GM23338 (cell line): Measurements from ENCODE around the gene HSDL2. TPM values are rescaled to one million over a fixed set of nuclear protein-coding genes. Genes with fewer than 3 reads are reported as not detected.

ENCODE experiments used
- ATAC-seq: fragments of 200-7000 bp; cut with Tn5 transposase; 3 replicates; pipeline ENCODE4 v1.9.1; 2020
- DNase-seq: peaks from one replicate; pipeline ENCODE4 v3.0.0-alpha.2; 2015; ENCODE audit warnings: low spot score
- H2AFZ ChIP-seq: fragments of 200-600 bp; sonication (generic); 2 replicates; pipeline ENCODE4 v1.8.0; 2016; ENCODE audit warnings: antibody characterized with exemption, mild to moderate bottlenecking, moderate library complexity
- H3F3A ChIP-seq: fragments of 200-600 bp; sonication (generic); replicated peaks from 2 replicates; pipeline ENCODE4 v1.8.0; 2017; ENCODE audit warnings: antibody characterized with exemption, mixed run types, low read depth
- H3K27ac ChIP-seq: fragments of 200-600 bp; sonication (generic); 2 replicates; pipeline ENCODE4 v1.6.1; 2016; ENCODE audit warnings: low read depth
- H3K27me3 ChIP-seq: fragments of 200-600 bp; sonication (generic); 2 replicates; pipeline ENCODE4 v1.8.0; 2016; ENCODE audit warnings: mild to moderate bottlenecking, mixed run types, moderate library complexity; ENCODE audit not compliant: insufficient read depth
- H3K36me3 ChIP-seq: fragments of 200-600 bp; sonication (generic); 2 replicates; pipeline ENCODE4 v1.8.0; 2016; ENCODE audit warnings: mild to moderate bottlenecking; ENCODE audit not compliant: insufficient read depth
- H3K4me1 ChIP-seq: fragments of 200-600 bp; sonication (generic); 2 replicates; pipeline ENCODE4 v1.8.0; 2016; ENCODE audit warnings: mild to moderate bottlenecking, moderate library complexity; ENCODE audit not compliant: insufficient read depth
- H3K4me2 ChIP-seq: fragments of 200-600 bp; sonication (generic); 2 replicates; pipeline ENCODE4 v1.7.1; 2017; ENCODE audit warnings: mixed run types
- H3K4me3 ChIP-seq: fragments of 200-600 bp; sonication (generic); 2 replicates; pipeline ENCODE4 v1.6.1; 2016; ENCODE audit warnings: mixed run types
- H3K79me2 ChIP-seq: fragments of 200-600 bp; sonication (generic); replicated peaks from 2 replicates; pipeline ENCODE4 v1.8.0; 2017; ENCODE audit warnings: mild to moderate bottlenecking; ENCODE audit not compliant: insufficient read depth
- H3K9me2 ChIP-seq: fragments of 200-600 bp; sonication (generic); 2 replicates; pipeline ENCODE4 v1.8.0; 2017; ENCODE audit not compliant: insufficient read depth
- H4K20me1 ChIP-seq: fragments of 200-600 bp; sonication (generic); replicated peaks from 2 replicates; pipeline ENCODE4 v1.8.0; 2017; ENCODE audit warnings: mild to moderate bottlenecking; ENCODE audit not compliant: insufficient read depth
- H3K27ac Mint-ChIP-seq: 2 replicates; pipeline ENCODE4 v1.8.0; 2020; ENCODE audit warnings: inconsistent platforms, mild to moderate bottlenecking, moderate library complexity, mixed read lengths
- H3K27me3 Mint-ChIP-seq: 3 replicates; pipeline ENCODE4 v1.8.0; 2022; ENCODE audit warnings: low read depth, mild to moderate bottlenecking, moderate library complexity, mixed read lengths, inconsistent platforms; ENCODE audit not compliant: insufficient read depth, poor library complexity
- H3K36me3 Mint-ChIP-seq: 3 replicates; pipeline ENCODE4 v1.8.0; 2021; ENCODE audit warnings: low read depth, mild to moderate bottlenecking, inconsistent platforms, moderate library complexity, mixed read lengths
- H3K4me1 Mint-ChIP-seq: 3 replicates; pipeline ENCODE4 v1.8.0; 2020; ENCODE audit warnings: mild to moderate bottlenecking, inconsistent platforms, mixed read lengths
- H3K4me3 Mint-ChIP-seq: 3 replicates; pipeline ENCODE4 v1.8.0; 2021; ENCODE audit warnings: moderate library complexity, mild to moderate bottlenecking, inconsistent platforms, mixed read lengths
- H3K9me3 Mint-ChIP-seq: 3 replicates; pipeline ENCODE4 v1.8.0; 2020; ENCODE audit warnings: moderate library complexity, mild to moderate bottlenecking, inconsistent platforms, mixed read lengths
- NANOG ChIP-seq: IDR thresholded peaks from 2 replicates; pipeline ENCODE4 v1.6.1; 2016; ENCODE audit warnings: antibody characterized with exemption, borderline replicate concordance
- REST ChIP-seq: IDR thresholded peaks from one replicate; pipeline ENCODE4 v1.6.1; 2018; ENCODE audit warnings: antibody characterized with exemption; ENCODE audit not compliant: unreplicated experiment
- STAT1 ChIP-seq: IDR thresholded peaks from one replicate; pipeline ENCODE4 v1.6.1; 2016; ENCODE audit warnings: antibody characterized with exemption; ENCODE audit not compliant: unreplicated experiment
- polyA plus RNA-seq: library from polyadenylated mRNA; unstranded; fragments of >200 nt; fragmentation: Nextera tagmentation; extraction: Ambion mirVana; gene quantifications from 2 replicates; pipeline ENCODE4 v1.2.1, GENCODE V29; 2016
- total RNA-seq: library from RNA; depleted of rRNA; stranded (reverse); fragments of >200 nt; shearing (Covaris generic); gene quantifications from 2 replicates; pipeline ENCODE4 v1.2.3, GENCODE V29; 2014
- TF ChIP-seq, protein P1 (sequence below): IDR thresholded peaks from 2 replicates; pipeline ENCODE4 v1.6.1; 2016; ENCODE audit warnings: antibody characterized with exemption
- TF ChIP-seq, protein P2 (sequence below): fragments of 250-450 bp; sonication (Bioruptor Pico); IDR thresholded peaks from 2 replicates; pipeline ENCODE4 v1.5.0; 2020; ENCODE audit warnings: mild to moderate bottlenecking, moderate library complexity

HSDL2 gene
- total and polyA plus RNA-seq, 2 experiments from 2014 or later, result 11.4 to 15.3 TPM

GRCh38 chr9:112437406-112437805, 57.5 kb downstream of the HSDL2 start:
- ATAC-seq (no peak), DNase-seq (no peak)
- Histone ChIP-seq H3K4me2 (no peak overlapping the region), H3F3A (no peaks in the 10 kb centered on the region), H3K27me3 (no peaks in the 10 kb centered on the region), H3K4me3 (no peak overlapping the region), H3K9me2 (no peaks in the 10 kb centered on the region), H3K79me2 (no peaks in the 10 kb centered on the region), H3K4me1 (no peaks in the 10 kb centered on the region), H2AFZ (no peak overlapping the region), H3K27ac (no peak overlapping the region), H3K36me3 (no peaks in the 10 kb centered on the region), H4K20me1 (no peaks in the 10 kb centered on the region)
- no peaks in the 10 kb centered on the region for H3K9me3 Mint-ChIP-seq
- H3K27ac Mint-ChIP-seq, result no peak overlapping the region
- H3K36me3 Mint-ChIP-seq, result no peaks in the 10 kb centered on the region
- H3K4me3 Mint-ChIP-seq, result no peak overlapping the region
- no peaks in the 10 kb centered on the region for H3K4me1 Mint-ChIP-seq
- H3K27me3 Mint-ChIP-seq, result no peaks in the 10 kb centered on the region
- no peak for TF ChIP-seq STAT1
- no peak for TF ChIP-seq REST
- no peak for TF ChIP-seq NANOG
- TF ChIP-seq, protein P1, sequence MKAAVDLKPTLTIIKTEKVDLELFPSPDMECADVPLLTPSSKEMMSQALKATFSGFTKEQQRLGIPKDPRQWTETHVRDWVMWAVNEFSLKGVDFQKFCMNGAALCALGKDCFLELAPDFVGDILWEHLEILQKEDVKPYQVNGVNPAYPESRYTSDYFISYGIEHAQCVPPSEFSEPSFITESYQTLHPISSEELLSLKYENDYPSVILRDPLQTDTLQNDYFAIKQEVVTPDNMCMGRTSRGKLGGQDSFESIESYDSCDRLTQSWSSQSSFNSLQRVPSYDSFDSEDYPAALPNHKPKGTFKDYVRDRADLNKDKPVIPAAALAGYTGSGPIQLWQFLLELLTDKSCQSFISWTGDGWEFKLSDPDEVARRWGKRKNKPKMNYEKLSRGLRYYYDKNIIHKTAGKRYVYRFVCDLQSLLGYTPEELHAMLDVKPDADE, result no peak
- TF ChIP-seq, protein P2, sequence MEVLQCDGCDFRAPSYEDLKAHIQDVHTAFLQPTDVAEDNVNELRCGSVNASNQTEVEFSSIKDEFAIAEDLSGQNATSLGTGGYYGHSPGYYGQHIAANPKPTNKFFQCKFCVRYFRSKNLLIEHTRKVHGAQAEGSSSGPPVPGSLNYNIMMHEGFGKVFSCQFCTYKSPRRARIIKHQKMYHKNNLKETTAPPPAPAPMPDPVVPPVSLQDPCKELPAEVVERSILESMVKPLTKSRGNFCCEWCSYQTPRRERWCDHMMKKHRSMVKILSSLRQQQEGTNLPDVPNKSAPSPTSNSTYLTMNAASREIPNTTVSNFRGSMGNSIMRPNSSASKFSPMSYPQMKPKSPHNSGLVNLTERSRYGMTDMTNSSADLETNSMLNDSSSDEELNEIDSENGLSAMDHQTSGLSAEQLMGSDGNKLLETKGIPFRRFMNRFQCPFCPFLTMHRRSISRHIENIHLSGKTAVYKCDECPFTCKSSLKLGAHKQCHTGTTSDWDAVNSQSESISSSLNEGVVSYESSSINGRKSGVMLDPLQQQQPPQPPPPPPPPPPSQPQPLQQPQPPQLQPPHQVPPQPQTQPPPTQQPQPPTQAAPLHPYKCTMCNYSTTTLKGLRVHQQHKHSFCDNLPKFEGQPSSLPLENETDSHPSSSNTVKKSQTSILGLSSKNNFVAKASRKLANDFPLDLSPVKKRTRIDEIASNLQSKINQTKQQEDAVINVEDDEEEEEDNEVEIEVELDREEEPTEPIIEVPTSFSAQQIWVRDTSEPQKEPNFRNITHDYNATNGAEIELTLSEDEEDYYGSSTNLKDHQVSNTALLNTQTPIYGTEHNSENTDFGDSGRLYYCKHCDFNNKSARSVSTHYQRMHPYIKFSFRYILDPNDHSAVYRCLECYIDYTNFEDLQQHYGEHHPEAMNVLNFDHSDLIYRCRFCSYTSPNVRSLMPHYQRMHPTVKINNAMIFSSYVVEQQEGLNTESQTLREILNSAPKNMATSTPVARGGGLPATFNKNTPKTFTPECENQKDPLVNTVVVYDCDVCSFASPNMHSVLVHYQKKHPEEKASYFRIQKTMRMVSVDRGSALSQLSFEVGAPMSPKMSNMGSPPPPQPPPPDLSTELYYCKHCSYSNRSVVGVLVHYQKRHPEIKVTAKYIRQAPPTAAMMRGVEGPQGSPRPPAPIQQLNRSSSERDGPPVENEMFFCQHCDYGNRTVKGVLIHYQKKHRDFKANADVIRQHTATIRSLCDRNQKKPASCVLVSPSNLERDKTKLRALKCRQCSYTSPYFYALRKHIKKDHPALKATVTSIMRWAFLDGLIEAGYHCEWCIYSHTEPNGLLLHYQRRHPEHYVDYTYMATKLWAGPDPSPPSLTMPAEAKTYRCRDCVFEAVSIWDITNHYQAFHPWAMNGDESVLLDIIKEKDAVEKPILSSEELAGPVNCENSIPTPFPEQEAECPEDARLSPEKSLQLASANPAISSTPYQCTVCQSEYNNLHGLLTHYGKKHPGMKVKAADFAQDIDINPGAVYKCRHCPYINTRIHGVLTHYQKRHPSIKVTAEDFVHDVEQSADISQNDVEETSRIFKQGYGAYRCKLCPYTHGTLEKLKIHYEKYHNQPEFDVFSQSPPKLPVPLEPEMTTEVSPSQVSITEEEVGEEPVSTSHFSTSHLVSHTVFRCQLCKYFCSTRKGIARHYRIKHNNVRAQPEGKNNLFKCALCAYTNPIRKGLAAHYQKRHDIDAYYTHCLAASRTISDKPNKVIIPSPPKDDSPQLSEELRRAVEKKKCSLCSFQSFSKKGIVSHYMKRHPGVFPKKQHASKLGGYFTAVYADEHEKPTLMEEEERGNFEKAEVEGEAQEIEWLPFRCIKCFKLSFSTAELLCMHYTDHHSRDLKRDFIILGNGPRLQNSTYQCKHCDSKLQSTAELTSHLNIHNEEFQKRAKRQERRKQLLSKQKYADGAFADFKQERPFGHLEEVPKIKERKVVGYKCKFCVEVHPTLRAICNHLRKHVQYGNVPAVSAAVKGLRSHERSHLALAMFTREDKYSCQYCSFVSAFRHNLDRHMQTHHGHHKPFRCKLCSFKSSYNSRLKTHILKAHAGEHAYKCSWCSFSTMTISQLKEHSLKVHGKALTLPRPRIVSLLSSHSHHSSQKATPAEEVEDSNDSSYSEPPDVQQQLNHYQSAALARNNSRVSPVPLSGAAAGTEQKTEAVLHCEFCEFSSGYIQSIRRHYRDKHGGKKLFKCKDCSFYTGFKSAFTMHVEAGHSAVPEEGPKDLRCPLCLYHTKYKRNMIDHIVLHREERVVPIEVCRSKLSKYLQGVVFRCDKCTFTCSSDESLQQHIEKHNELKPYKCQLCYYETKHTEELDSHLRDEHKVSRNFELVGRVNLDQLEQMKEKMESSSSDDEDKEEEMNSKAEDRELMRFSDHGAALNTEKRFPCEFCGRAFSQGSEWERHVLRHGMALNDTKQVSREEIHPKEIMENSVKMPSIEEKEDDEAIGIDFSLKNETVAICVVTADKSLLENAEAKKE (CRISPR knock-in tag), result no peak
